GM19240 (cell line): ENCODE measurements around the gene DDX51.

ENCODE experiments used
- DNase-seq: peaks from one replicate; pipeline ENCODE4 v3.0.0; 2011; ENCODE audit warnings: low spot score; ENCODE audit not compliant: insufficient read length

DDX51 gene

DNA sequence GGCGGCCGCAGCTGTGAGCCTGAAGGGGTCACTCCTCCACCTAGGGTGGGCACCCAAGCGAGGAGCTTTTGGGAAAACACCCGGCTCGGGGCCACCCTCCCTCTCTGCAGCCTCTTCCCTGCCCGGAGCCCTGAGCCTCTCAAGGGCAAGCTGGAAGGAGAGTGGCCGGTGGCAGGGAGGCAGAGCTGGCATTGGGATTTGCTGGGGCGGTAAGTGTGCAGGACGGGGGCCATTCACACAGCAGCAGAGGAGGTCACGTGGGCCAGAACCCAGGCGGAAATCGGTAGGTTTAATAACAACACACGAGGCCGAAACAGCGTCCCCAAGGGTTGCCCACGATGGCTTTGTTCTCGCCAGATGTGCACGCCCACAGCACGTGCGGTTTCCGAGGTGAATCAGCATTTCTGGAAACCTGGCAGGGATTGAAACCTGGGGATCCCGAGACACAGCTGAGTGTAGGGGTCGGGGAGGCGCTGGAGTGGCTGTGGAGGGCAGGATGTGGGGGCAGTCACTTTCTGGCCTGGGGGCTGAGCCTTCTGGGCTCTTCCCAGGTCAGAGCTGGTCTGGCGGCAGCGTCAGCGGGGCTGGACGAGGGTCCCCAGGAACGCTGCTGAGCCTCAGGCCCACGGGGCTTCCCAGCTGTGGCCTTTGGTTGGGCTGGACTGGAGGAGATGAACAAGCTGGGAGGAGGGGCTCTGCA is 23.6 kb upstream of the DDX51 start:
- DNase-seq: no peak

DNA sequence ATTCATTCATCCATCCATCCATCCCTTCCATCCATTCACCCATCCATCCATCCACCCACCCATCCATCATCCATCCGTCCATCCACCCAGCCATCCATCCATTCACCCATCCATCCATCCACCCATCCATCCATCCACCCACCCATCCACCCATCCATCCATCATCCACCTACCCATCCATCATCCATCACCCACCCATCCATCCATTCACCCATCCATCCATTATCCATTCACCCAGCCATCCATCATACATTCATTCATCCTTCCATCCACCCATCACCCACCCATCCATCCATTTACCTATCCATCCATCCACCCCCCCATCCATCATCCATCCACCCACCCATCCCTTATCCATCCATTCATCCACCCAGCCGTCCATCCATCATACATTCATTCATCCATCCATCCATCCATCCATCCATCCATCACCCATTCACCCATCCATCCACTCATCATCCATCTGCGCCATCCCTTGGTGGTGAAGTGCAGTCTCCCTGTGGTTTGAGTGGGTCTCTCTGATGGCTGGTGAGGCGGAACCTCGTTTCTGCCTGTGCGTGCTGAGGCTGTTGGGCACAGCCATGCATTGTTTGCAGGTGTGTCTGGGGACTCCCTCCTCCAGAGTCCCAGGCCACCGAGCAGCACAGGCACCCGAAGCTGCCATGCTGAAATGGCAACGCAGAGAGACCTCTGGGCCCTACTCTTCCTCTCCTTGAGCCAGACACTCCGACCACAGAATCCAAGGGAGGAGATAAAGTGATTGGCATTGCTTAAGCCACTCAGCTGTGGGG is 22.9 kb upstream of the DDX51 start:
- no peak for DNase-seq

DNA sequence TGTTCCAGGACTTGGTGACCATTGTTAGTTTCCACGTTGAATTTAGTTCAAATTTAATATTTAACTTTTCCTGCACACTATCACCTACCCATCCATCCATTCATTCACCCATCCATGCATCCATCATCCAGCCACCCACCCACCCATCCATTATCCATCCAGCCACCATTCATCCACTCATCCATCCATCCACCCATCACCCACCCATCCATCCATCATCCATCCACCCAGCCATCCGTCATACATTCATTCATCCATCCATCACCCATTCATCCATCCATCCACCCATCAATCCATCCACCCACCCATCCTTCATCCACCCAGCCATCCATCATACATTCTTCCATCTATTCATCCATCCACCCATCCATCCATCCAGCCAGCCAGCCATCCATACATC is 22.0 kb upstream of the DDX51 start:
- no peak for DNase-seq

DNA sequence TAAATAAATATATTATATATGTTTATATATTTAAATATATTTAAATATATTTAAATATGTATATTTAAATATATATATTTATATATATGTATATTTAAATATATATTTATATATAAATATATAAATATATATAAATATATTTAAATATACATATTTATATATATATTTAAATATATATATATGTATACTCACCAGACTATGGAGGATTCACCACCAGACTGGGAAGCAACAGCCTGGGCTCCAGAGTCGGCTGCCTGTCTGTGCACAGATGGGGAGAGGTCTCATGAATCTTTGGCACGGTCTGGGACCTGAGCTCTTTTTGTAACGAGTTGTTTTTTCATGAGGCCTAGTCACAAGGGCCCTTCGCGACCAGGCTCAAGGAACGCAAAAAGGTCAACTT is 21.5 kb upstream of the DDX51 start:
- no peak for DNase-seq

DNA sequence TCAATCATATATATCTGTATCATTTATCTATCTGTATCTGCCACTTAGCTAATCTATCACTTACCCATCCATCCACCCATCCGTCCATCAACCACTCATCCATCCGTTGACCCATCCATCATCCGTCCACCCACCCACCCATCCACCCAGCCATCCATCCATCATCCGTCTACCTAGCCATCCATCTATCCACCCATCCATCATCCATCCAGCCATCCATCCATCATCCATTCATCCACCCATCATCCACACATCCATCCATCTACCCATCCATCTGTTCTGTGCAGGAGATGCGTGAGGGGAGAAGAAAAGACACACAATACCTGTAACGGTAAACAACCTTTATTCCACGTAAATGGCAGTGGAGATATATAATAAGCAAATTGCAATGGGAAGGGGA is 20.3 kb upstream of the DDX51 start:
- no peak for DNase-seq

DNA sequence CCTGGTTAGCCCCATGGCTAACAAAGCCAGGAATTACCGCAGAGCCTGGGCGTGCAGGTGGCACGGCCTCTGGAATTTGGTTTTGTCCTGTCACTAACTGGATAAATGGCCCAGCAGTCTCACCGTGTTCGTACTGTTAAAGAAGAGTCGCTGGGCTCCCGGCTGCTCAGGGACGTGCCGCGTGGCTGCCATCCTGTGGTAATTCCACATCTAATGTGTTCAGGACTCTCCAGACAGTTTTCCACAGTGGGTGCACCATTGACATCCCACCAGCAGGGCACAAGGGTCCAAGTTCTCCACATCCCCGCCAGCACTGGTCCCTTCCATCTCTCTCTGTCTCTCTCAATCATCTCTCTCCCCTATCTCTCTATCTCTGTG is 19.8 kb upstream of the DDX51 start:
- no peak for DNase-seq

DNA sequence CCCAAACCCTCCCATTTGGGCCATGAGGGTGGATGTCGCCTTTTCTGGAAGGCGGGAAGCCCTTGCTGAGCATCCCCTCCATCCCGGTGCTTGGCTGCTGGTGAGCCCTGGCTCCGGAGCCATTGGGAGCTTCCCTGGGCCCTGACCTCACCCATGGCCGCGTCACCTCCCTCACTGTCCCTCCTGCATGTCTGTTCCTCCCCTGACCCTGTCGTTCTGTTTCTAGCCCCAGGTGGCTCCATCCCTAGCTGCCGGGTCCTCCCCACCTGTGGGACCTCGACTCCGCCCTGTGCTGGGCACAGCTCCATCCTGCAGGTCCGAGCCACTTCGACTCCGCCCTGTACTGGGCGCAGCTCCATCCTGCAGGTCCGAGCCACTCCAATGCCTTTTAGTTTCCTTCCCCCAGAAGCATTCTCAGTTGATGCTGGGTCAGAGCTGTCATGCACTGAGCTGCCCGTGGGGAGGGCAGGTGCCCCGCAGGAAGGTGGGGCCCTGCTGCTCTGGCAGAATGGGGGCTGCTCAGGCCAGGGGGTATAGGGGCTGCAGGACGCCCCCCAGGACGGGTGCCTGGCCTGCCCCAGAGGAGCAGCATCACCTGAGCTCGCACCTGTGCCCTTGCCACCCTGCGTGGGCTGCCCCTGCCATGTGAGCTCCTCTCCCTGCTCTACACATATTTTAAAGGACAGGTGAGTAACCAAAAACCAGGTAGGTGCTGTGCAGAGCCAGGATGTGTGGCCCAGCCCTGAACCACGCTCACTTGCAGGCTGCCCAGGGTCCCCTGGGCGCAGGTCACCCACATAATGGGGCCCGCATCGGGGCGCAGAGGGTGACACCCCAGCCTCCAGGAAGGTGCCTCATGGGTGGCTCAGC is 19.2 kb upstream of the DDX51 start:
- DNase-seq: no peak

DNA sequence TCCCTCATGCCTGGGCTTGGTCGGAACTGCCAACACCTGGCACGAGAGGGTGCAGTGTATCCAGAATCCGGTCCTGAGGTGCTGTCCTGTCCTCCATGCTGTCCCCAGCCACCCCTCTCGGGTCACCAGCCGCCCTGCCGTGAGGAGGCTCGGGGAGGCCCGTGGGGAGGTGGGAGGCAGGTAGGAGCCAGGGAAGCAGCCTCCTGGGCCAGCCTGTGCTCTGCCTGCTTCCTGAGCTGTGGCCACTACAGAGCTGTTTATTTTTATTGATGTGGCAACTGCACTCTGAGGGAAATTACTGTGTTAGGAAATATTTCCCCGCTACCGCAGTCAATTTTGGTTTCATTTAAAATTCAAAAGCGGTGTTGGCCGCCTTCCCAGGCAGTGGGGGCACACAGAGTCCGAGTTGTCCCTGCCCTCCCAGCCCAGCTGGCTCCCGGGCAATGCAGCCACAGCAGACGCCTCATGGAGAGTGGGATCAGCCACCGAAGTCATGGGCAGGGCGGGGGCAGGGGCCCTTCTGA is 18.5 kb upstream of the DDX51 start:
- no peak for DNase-seq

DNA sequence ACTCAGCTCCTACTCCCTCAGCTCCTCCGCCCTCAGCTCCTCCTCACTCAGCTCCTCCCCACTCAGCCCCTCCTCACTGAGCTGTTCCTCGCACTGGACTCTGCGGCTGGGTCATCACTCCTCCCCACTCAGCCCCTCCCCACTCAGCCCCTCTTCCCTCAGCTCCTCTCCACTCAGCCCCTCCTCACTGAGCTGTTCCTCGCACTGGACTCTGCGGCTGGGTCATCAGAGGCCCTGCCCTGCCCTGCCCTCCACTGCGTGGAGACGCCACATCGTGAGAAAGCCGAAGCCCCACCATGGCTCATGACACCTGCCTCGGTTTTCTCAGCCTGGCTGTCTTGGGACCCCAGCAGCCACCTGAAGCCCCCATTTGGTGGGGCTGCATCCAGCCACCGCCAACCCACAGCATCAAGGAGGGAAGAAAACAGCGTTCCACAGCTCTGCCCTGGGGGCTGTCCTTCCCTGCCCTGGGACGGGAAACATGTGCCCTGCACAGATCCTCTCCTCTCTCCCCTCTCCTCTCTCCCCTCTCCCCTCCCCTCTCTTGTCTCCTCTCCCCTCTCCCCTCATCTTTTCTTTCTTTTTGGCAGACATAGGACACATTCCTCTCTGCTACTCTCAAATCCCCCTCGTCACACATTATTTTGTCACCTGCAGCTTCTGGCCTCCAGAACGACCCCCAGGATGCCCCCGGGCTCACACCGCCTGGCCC is 17.8 kb upstream of the DDX51 start:
- DNase-seq: no peak

DNA sequence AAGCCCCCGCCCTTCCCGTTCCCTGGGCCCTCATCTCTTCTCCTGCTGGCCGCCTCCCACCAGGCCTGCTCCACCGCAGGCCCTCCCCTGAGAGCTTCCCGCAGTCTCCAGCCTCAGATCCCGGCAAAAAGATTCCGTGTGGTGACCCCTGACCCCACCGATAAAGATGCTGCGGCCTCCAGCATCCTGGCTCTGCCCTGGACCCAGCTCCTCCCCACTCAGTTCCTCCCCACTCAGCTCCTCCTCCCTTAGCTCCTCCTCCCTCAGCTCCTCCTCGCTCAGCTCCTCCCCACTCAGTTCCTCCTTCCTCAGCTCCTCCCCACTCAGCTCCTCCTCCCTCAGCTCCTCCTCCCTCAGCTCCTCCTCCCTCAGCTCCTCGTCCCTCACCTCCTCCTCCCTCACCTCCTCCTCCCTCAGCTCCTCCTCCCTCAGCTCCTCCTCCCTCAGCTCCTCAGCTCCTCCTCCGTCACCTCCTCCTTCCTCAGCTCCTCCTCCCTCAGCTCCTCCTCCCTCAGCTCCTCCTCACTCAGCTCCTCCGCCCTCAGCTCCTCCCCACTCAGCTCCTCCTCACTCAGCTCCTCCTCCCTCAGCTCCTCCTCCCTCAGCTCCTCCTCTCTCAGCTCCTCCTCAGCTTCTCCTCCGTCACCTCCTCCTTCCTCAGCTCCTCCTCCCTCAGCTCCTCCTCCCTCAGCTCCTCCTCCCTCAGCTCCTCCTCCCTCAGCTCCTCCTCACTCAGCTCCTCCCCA is 17.1 kb upstream of the DDX51 start:
- DNase-seq: no peak

DNA sequence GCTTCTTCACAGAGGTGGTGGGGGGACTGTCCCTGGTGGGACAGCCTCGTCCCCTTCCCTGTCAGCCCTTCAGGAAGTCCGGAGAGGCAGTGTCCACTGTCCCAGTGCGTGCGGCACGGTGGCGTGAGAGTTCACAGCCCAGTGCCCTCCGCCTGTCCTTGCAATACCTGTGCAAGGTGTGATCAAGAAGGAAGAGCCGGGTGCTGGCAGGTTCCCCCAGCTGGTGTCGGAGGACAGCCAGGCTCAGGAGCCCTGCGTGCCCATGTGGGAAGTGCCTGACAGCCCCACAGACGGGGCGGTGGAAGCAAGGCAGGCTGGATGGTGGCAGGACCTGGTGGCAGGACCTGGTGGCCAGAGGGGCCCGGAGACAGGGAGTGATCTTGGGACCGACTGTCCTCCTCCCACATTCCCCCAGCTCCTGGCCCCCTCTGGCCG is 16.5 kb upstream of the DDX51 start:
- no peak for DNase-seq

DNA sequence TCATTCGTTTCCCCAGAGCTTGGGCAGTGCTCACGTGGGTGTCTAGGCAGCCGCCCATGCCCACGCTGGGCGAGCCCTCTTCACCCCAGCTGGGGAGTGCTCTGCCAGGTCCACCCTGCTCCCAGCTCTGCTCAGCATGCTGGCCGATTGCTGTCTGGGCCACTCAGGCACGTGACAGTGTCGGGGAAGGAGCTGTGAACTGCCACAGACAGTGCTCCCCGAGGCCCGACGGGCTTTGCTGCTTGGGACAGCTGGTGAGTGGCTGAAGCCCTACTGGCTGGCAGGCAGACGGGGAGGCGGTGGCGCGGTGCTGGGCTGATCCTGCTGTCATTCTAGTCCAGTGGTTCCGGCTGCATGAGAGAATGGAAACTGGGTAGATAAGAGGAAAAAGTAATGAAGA is 15.9 kb upstream of the DDX51 start:
- DNase-seq: no peak

DNA sequence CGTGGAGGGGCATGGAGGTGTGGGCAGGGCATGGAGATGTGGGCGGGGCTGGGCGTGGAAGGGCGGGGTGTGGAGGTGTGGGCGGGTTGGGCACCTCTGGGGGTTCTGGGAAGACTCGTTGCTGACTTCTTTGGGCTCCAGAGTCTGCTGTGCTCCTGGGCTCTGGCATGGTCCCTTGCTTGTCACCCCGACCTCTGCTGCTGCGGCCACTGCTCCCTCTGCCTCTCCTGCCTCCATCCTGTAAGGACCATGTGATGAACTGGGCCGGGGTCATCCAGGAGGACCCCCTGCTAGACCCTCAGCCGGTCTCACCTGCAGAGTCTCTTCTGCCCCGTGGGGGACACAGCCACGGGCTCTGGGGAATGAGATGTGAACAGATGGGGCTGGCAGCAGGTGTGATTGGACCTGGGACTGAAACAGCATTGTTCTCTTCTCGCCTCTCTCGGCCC is 15.5 kb upstream of the DDX51 start:
- DNase-seq: no peak

DNA sequence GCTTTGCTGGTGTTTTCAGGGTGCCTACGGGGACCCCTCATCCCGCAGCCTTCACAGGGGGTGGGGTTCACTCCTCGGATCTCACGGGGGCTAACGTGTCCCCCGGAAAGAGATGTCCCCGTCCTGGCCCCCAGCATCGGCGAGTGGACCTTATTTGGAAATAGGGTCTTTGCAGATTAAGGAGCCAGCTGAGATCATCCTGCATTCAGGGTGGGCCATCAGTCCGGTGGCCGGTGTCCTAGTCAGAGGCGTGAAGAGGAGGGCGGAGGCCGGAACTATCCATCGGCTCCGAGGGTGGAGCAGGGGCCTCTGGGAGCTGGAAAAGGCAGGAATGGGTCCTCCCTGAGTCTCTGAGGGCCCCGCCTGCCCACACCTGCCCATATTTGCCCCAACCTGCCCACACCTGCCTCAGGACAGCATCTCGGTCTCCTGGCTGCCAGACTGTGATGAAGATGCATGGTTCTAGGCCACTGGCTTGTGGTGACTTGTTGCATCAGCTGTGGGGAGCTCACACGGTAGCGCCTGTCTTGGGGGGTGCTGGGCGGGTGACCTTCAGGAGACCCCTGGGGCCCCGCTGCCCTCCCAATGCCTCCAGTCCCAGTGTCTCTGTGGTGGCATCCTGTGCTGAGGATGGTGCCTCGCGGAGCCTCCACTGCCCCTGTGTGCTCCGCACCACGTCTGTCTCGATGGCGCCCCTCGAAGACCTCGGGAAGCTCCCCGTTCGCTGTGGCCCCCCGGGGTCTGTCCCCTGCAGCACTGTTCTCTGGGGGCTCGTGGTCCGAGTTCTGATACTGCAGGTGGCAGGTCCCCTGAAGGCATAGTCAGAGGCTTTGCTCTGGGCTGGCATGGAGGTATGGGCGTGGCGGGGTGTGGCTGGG is 14.8 kb upstream of the DDX51 start:
- no peak for DNase-seq

DNA sequence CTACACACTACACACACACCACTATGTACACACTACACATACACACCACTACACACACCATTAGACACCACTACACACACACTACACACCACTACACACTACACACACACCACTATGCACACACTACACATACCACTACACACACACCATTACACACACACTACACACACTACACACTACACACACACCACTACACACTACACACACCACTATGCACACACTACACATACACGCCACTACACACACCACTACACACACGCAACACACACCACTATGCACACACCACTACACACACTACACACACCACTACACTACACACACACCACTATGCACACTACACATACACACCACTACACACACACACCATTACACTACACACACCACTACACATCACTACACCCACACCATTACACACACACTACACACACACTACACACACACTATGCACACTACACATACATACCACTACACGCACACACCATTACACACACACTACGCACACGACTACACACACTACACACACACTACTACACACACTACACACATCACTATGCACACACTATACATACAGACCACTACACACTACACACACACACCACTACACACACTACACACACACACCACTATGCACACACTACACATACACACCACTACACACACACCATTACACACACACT is 13.8 kb upstream of the DDX51 start:
- no peak for DNase-seq

DNA sequence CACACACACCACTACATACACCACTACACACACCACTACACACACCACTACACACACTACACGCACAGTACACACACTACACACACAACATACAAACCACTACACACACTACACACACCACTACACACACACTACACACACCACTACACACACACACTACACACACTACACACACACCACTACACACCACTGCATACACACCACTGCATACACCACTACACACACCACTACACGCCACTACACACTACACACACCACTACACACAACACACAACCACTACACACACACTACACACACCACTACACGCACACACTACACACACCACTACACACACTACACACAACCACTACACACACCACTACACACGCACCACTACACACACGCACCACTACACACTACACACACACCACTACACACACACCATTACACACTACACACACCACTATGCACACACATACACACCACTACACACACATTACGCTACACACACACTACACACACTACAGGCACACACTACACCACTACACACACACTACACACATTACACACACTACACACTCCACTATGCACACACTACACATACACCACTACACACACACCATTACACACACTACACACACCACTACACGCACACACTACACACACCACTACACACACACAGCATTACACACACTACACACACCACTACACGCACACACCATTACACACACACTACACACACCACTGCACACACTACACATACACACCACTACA is 12.6 kb upstream of the DDX51 start:
- DNase-seq: no peak

DNA sequence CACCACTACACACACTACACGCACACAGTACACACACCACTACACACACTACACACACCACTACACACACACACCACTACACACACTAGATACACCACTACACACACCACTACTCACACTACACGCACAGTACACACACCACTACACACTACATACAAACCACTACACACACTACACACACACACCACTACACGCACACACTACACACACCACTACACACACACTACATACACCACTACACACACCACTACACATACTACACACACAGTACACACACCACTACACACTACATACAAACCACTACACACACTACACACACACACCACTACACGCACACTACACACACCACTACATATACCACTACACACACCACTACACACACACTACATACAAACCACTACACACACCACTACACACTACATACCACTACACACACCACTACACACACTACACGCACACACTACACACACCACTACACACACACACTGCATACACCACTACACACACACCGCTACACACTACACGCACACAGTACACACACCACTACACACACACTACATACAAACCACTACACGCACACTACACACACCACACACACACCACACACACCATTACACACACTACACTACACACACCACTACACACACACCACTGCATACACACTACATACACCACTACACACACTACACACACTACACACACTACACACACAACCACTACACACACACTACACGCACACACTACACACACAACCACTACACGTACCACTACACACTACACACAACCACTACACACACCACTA is 11.9 kb upstream of the DDX51 start:
- no peak for DNase-seq
